Astrocyte of the spinal cord (primary cell): ENCODE results near the gene NPHP4.

Experiments used
- DNase-seq: peaks from one replicate; pipeline ENCODE4 v3.0.0; 2011; ENCODE audit warnings: low read depth, low spot score
- H3K4me3 ChIP-seq: 2 replicates; pipeline ENCODE4 v1.5.1; 2011; ENCODE audit warnings: low read depth, mild to moderate bottlenecking, low read length, moderate library complexity
- in situ Hi-C: cut with HindIII; loops from 2 replicates; pipeline ENCODE4 v1.10.0; 2017; ENCODE audit warnings: low sequenced_read_pairs
- TF ChIP-seq, protein P1 (sequence below): IDR thresholded peaks from 2 replicates; pipeline ENCODE4 v1.5.1; 2012; ENCODE audit warnings: low read depth, mild to moderate bottlenecking, low read length, inconsistent platforms

Gene NPHP4

DNA sequence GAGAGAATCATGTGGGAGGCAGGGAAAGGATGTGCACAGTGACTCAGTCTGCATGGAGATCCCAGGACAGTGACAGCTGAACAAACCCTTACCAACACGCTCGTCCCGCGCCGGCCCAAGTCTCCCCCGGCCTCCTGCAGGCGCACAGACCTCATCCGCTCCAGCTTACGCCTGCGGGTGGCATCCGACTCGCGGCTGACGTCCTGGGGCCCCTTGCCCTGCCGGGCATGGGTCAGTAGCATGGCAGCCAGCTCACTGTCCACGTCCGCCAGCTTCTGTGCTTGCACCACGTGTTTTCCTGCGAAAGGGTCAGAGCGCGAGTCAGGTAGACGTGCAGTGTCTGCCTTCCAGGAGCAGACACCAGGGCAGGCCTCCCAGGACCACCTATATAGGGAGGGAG, 115.2 kb downstream of the NPHP4 start:
- TF ChIP-seq, protein P1, sequence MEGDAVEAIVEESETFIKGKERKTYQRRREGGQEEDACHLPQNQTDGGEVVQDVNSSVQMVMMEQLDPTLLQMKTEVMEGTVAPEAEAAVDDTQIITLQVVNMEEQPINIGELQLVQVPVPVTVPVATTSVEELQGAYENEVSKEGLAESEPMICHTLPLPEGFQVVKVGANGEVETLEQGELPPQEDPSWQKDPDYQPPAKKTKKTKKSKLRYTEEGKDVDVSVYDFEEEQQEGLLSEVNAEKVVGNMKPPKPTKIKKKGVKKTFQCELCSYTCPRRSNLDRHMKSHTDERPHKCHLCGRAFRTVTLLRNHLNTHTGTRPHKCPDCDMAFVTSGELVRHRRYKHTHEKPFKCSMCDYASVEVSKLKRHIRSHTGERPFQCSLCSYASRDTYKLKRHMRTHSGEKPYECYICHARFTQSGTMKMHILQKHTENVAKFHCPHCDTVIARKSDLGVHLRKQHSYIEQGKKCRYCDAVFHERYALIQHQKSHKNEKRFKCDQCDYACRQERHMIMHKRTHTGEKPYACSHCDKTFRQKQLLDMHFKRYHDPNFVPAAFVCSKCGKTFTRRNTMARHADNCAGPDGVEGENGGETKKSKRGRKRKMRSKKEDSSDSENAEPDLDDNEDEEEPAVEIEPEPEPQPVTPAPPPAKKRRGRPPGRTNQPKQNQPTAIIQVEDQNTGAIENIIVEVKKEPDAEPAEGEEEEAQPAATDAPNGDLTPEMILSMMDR = no peak
- no peak for DNase-seq
- no peak overlapping the region for H3K4me3 ChIP-seq
- in situ Hi-C loops = no loop called here

DNA sequence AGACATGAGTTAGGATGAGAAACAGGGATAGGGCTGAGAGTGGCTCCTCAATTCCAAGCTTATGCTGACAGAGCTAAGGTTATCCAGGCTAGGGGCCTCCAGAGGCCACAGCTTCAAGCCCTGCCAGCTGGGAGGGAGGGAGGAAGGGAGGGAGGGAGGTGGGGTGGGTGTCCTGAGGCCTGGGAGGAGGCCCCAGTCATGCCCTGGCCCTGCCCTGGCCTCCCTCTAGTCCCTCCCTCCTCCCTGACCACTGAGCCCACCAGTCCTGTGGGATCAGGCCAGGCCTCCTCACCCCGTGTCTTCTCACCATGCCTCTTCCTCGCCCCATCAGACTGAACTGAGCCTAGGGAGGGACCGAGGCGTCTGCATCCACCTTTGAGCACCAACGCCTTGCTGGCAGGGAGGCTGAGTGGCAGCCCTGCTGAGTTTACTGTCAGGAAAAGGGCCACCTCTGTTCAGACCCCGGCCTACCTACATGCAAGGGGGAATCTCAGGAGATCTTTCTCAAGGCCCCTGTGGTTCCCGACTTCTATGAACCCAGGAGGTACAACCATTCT, 116.1 kb downstream of the NPHP4 start:
- TF ChIP-seq, protein P1 = no peak
- no peak for DNase-seq
- no peak overlapping the region for H3K4me3 ChIP-seq
- in situ Hi-C loops = no loop called here

DNA sequence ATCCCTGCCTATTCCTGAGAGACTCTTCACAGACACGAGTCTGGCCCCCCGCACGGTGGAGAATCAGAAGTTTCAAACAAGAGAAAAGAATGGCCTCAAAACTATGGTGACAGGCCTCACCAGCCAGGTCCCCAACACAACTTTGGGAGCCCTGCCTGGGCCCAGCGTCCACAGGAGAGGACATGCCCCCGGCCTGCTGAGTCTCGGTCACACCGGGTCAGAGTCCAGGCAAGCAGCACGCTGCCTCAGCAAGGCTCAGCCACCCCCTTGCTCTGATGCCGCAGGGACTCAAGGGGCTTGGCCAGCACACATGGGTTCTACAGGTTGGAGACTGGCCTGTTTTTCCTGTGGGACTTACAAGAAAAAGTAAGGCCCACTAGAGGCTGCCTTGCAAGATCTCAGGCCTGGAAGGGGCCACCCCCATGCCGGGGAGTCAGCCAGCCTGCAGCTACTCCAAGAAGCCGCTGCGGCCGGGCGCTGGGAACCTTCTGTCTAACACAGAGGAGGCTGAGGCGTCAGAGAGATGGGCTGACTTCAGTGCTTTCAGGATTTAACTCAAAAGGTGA, 116.8 kb downstream of the NPHP4 start:
- in situ Hi-C loops = no loop called here
- H3K4me3 ChIP-seq = no peak overlapping the region
- DNase-seq = no peak
- TF ChIP-seq, protein P1 = no peak

DNA sequence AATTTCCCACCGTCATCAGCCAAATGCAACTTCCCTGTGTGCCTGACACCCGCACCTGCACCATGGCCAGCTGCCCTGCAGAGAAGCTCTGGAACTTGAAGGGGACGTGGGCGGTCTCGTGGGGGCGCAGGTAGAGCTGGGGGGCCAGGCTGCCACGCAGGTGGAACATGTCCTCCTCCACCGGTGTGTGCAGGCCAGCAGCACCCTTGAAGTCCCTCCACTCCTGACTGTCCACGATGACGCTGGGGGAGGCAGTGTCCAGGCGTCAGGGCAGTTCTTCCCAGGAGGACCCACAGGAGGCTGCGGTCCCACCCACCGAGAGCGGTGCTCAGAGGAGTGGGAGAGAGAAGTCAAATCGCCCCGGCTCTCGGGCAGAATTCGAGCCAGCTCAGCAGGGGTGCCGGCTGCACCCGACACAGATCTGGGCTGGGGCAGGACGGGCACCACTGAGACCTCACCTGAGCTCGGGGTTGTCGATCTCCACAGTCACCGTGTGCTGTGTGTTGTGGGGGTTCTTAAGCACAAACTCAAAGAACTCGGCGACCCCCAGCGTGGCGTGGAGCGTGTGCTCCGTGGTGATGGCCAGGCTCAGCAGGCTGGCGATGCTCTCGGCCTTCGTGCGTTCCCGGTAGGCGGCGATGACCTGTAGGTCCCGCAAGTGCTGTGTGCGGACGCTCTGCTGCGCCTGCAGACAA, 117.7 kb downstream of the NPHP4 start:
- H3K4me3 ChIP-seq = no peak overlapping the region
- no peak for DNase-seq
- in situ Hi-C loops = no loop called here
- TF ChIP-seq, protein P1 = no peak

DNA sequence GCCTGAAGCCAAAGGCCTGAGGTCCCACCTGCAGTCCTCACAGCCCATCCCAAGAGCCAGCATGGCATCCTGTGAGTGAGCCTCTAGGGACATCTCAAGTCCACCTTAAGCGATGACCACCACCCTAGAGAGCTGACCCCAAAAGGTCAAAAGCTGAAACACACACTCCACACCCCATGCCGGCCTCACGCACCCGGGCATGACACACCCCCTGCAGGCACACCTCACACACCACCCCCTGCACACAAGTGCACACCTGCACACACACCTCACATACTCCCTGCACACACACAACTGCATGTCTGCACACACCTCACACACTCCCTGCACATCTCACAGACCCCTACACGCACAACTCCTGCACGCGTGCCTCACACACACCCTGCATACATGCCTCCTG, 118.7 kb downstream of the NPHP4 start:
- in situ Hi-C loops = no loop called here
- TF ChIP-seq, protein P1 = no peak
- no peak overlapping the region for H3K4me3 ChIP-seq

DNA sequence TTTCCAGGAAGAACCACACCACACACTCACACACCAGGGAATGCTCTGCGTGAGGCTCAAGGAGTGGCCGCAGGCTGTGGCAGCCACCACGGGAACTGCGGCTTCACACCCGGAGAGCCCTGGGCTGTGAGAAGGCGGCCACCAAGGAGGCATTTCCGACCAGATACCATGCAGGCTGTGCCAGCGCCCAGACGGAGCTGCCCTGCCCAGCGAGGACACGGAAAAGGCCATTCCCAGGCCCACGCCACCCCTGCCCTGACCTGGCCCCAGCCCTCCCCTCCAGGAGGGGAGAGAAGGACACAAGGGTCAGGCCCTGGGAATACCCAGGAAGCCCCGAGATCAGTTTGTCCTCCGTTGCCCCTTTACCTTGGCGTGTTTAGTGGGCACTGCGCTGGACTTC, 119.3 kb downstream of the NPHP4 start:
- H3K4me3 ChIP-seq = no peak overlapping the region
- no peak for DNase-seq
- TF ChIP-seq, protein P1 = no peak
- in situ Hi-C loops = no loop called here

More for the DNA sequence above, 118.7 kb downstream of the NPHP4 start:
- DNase-seq = no peak
